Activated naive CD8-positive, alpha-beta T cell treated with anti-CD3 and anti-CD28 coated beads, Interleukin-2, amount 50 U/mL, for 16 hours (primary cell): ENCODE data around the gene DRAP1.
"Not testable (repeated sequence)": the region's sequence is repeated elsewhere in the genome, so short reads cannot be mapped to it uniquely, and the experiment has no call there.

ENCODE experiments used
- DNase-seq: peaks from one replicate; pipeline ENCODE4 v3.0.0-alpha.2; 2020; ENCODE audit warnings: low read depth, low spot score

The DRAP1 gene

GRCh38 chr11:65931773-65932557, 12.7 kb downstream of the DRAP1 start:
- DNase-seq = no peak

- DNase-seq = no peak
Observed at GRCh38 chr11:65932558-65932919, 13.3 kb downstream of the DRAP1 start.

GRCh38 chr11:65934014-65934413, 14.8 kb downstream of the DRAP1 start:
- no peak for DNase-seq

GRCh38 chr11:65937766-65938165, 18.5 kb downstream of the DRAP1 start:
- no peak for DNase-seq

- DNase-seq = no peak
Observed at GRCh38 chr11:65941720-65942310, 22.6 kb downstream of the DRAP1 start.

GRCh38 chr11:65942531-65942930, 23.3 kb downstream of the DRAP1 start:
- no peak for DNase-seq

GRCh38 chr11:65944191-65944590, 25.0 kb downstream of the DRAP1 start:
- DNase-seq = no peak

- DNase-seq = no peak
Observed at GRCh38 chr11:65944767-65945166, 25.5 kb downstream of the DRAP1 start.

- no peak for DNase-seq
Observed at GRCh38 chr11:65945430-65945911, 26.2 kb downstream of the DRAP1 start, which contains the start of gene TSGA10IP. Gene TSGA10IP, plus strand, starts transcription at chr11:65945480. Its CDS starts 196 bp downstream, at chr11:65945676.

- no peak for DNase-seq
Observed at GRCh38 chr11:65945941-65946558, 26.8 kb downstream of the DRAP1 start.

GRCh38 chr11:65946655-65947054, 27.4 kb downstream of the DRAP1 start:
- no peak for DNase-seq

GRCh38 chr11:65947133-65947532, 27.9 kb downstream of the DRAP1 start:
- no peak for DNase-seq

- no peak for DNase-seq
Observed at GRCh38 chr11:65947603-65948125, 28.4 kb downstream of the DRAP1 start.

- not testable (repeated sequence) for DNase-seq
Observed at GRCh38 chr11:65950711-65951110, 31.5 kb downstream of the DRAP1 start.

- DNase-seq = not testable (repeated sequence)
Observed at GRCh38 chr11:65951641-65952040, 32.4 kb downstream of the DRAP1 start.

- no peak for DNase-seq
Observed at GRCh38 chr11:65952052-65952521, 32.9 kb downstream of the DRAP1 start.

GRCh38 chr11:65953471-65953870, 34.2 kb downstream of the DRAP1 start:
- DNase-seq = no peak

GRCh38 chr11:65954771-65955170, 35.5 kb downstream of the DRAP1 start:
- DNase-seq = no peak

GRCh38 chr11:65958291-65958690, 39.1 kb downstream of the DRAP1 start:
- DNase-seq = no peak

GRCh38 chr11:65958774-65959420, 39.7 kb downstream of the DRAP1 start:
- no peak for DNase-seq

GRCh38 chr11:65960824-65961266, 41.6 kb downstream of the DRAP1 start:
- no peak for DNase-seq
